GM12891 (cell line): ENCODE measurements around the gene DNAJA3.

Source experiments
- POLR2A ChIP-seq: IDR thresholded peaks from 2 replicates; pipeline ENCODE4 v1.6.1; 2011; ENCODE audit warnings: low read depth, low read length, control low read depth
- POLR2AphosphoS5 ChIP-seq: IDR thresholded peaks from 2 replicates; pipeline ENCODE4 v1.6.1; 2011; ENCODE audit warnings: low read depth, low read length, control low read depth
- SPI1 ChIP-seq: IDR thresholded peaks from 2 replicates; pipeline ENCODE4 v1.6.1; 2011; ENCODE audit warnings: low read depth, low read length, control low read depth
- TAF1 ChIP-seq: IDR thresholded peaks from 2 replicates; pipeline ENCODE4 v1.6.1; 2011; ENCODE audit warnings: low read depth, low read length, control low read depth

GRCh38 chr16:4433228-4433627 is 7.6 kb downstream of the DNAJA3 start:
- TF ChIP-seq POLR2A (no peak), POLR2AphosphoS5 (no peak), TAF1 (no peak), SPI1 (no peak)
